ENCODE data around the gene LHX3.

DNA sequence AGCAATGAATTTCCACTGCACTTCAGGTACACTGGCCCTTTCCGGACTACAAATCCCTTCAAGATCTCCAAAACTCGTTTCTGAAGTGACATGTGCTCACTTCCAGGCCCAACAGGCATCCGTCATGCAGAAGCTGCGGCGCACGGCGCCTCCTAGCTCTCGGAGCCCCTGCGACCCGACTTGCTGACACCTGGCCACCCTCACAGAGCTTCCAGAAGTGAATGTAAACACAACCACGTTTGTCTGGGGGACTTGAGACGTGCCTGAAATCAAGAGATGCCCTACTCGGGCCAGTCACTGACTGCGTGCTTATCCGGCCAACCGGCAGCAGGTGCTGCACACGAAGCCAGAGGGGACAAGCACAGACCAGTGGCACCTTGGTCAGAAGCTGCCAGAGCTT is 4.9 kb upstream of the LHX3 start:
- TF ChIP-seq, protein P1, sequence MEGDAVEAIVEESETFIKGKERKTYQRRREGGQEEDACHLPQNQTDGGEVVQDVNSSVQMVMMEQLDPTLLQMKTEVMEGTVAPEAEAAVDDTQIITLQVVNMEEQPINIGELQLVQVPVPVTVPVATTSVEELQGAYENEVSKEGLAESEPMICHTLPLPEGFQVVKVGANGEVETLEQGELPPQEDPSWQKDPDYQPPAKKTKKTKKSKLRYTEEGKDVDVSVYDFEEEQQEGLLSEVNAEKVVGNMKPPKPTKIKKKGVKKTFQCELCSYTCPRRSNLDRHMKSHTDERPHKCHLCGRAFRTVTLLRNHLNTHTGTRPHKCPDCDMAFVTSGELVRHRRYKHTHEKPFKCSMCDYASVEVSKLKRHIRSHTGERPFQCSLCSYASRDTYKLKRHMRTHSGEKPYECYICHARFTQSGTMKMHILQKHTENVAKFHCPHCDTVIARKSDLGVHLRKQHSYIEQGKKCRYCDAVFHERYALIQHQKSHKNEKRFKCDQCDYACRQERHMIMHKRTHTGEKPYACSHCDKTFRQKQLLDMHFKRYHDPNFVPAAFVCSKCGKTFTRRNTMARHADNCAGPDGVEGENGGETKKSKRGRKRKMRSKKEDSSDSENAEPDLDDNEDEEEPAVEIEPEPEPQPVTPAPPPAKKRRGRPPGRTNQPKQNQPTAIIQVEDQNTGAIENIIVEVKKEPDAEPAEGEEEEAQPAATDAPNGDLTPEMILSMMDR (conservative IDR thresholded peaks at IDR 0.05; ENCODE audit: low read depth, low read length) = no peak
- TF ChIP-seq POLR2A (IDR thresholded peaks at IDR 0.05; ENCODE audit: low read depth, low read length) = no peak
- no peak for TF ChIP-seq RAD21 (IDR thresholded peaks at IDR 0.05; ENCODE audit: low read length)
- TF ChIP-seq RFX5 (IDR thresholded peaks at IDR 0.05; ENCODE audit: low read depth, low read length) = no peak
- no peak for TF ChIP-seq FOS (IDR thresholded peaks at IDR 0.05; ENCODE audit: low read depth, low read length)
- no peak for TF ChIP-seq BHLHE40 (IDR thresholded peaks at IDR 0.05; ENCODE audit: low read depth, low read length)
- TF ChIP-seq RCOR1 (IDR thresholded peaks at IDR 0.05; ENCODE audit: insufficient replicate concordance, low read length) = no peak
- TF ChIP-seq MXI1 (IDR thresholded peaks at IDR 0.05; ENCODE audit: borderline replicate concordance, low read depth, low read length) = no peak
- TF ChIP-seq CEBPB (IDR thresholded peaks at IDR 0.05; ENCODE audit: low read depth, low read length) = no peak
- TF ChIP-seq NFE2L2 (IDR thresholded peaks at IDR 0.05; ENCODE audit: low read depth, low read length) = no peak
- TF ChIP-seq, protein P2, sequence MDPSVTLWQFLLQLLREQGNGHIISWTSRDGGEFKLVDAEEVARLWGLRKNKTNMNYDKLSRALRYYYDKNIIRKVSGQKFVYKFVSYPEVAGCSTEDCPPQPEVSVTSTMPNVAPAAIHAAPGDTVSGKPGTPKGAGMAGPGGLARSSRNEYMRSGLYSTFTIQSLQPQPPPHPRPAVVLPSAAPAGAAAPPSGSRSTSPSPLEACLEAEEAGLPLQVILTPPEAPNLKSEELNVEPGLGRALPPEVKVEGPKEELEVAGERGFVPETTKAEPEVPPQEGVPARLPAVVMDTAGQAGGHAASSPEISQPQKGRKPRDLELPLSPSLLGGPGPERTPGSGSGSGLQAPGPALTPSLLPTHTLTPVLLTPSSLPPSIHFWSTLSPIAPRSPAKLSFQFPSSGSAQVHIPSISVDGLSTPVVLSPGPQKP (IDR thresholded peaks at IDR 0.05; ENCODE audit: borderline replicate concordance, low read depth, low read length) = no peak
- no peak for TF ChIP-seq CHD1 (IDR thresholded peaks at IDR 0.05; ENCODE audit: low read depth, low read length)

All from IMR-90 (cell line).